GM12878 (cell line): ENCODE data around the gene MYH9. TPM values are rescaled to one million over a fixed set of nuclear protein-coding genes. Genes with fewer than 3 reads are reported as not detected.

Experiments used
- ATAC-seq: fragments of 200-7000 bp; cut with Tn5 transposase; 3 replicates; pipeline ENCODE4 v1.9.1; 2020; ENCODE audit warnings: mild to moderate bottlenecking, moderate library complexity
- BruUV-seq: library from RNA; stranded (reverse); fragments of 400-500 nt; replicated peaks from 2 replicates; lab custom pipeline; 2021; lab: Mats Ljungman, UMichigan
- CTCF ChIA-PET: fragments of 300-600 bp; sonication (Branson Sonifier 250); formaldehyde crosslinking; extraction: SDS; loops from one replicate; lab custom pipeline; 2021; ENCODE audit warnings: inconsistent platforms; lab: Yijun Ruan, JAX
- POLR2A ChIA-PET: fragments of 350-600 bp; formaldehyde crosslinking; extraction: SDS; loops from one replicate; lab custom pipeline; 2021; ENCODE audit warnings: inconsistent platforms; lab: Charles Lee
- RAD21 ChIA-PET: fragments of 300-600 bp; sonication (Branson Sonifier 250); formaldehyde crosslinking; loops from one replicate; lab custom pipeline; 2023; ENCODE audit warnings: antibody characterized with exemption; ENCODE audit not compliant: unreplicated experiment; lab: Charles Lee
- SMC1A ChIA-PET: fragments of 300-600 bp; sonication (Branson Sonifier 250); formaldehyde crosslinking; loops from one replicate; lab custom pipeline; 2023; ENCODE audit not compliant: unreplicated experiment, uncharacterized antibody; lab: Charles Lee
- DNase-seq: peaks from one replicate; pipeline ENCODE4 v3.0.0-alpha.2; 2011; ENCODE audit warnings: low read depth, low spot score
- FAIRE-seq: peaks from 3 replicates; lab custom pipeline; 2011; peaks lifted over from hg19 to GRCh38; lab: Jason Lieb, UNC
- H2AFZ ChIP-seq: 2 replicates; pipeline ENCODE4 v1.6.0; 2011; ENCODE audit warnings: low read depth, low read length, control low read depth; ENCODE audit not compliant: control insufficient read depth
- H3K27ac ChIP-seq: 2 replicates; pipeline ENCODE4 v1.5.1; 2011; ENCODE audit warnings: control low read depth; ENCODE audit not compliant: control insufficient read depth, insufficient read depth
- H3K27me3 ChIP-seq, 2 experiments: replicated peaks in 1 of 2; 2 replicates each; pipeline versions ENCODE4 v1.6.0 to v1.6.1; 2011; ENCODE audit warnings: low read length in 1 of 2; ENCODE audit not compliant: control insufficient read depth in 2 of 2, insufficient read depth in 2 of 2
- H3K36me3 ChIP-seq, 2 experiments: 2 replicates each; pipeline ENCODE4 v1.5.1; 2011; ENCODE audit warnings: low read length in 1 of 2; ENCODE audit not compliant: control insufficient read depth in 2 of 2, insufficient read depth in 2 of 2
- H3K4me1 ChIP-seq: 2 replicates; pipeline ENCODE4 v1.6.1; 2011; ENCODE audit warnings: mild to moderate bottlenecking, low read length, moderate library complexity, mixed read lengths; ENCODE audit not compliant: control insufficient read depth, insufficient read depth
- H3K4me2 ChIP-seq: 2 replicates; pipeline ENCODE4 v1.6.0; 2011; ENCODE audit warnings: control low read depth; ENCODE audit not compliant: control insufficient read depth, insufficient read depth
- H3K4me3 ChIP-seq: fragments of 200-600 bp; sonication (generic); 2 replicates; pipeline ENCODE4 v1.5.1; 2016
- H3K79me2 ChIP-seq: 2 replicates; pipeline ENCODE4 v1.6.0; 2011; ENCODE audit warnings: low read length; ENCODE audit not compliant: control insufficient read depth, insufficient read depth
- H3K9ac ChIP-seq: 2 replicates; pipeline ENCODE4 v1.8.0; 2011; ENCODE audit warnings: low read length, control low read depth, mixed read lengths; ENCODE audit not compliant: control insufficient read depth, insufficient read depth
- H3K9me3 ChIP-seq: replicated peaks from 3 replicates; pipeline ENCODE4 v1.5.1; 2011; ENCODE audit warnings: mild to moderate bottlenecking, low read length; ENCODE audit not compliant: control insufficient read depth, insufficient read depth
- H4K20me1 ChIP-seq: 2 replicates; pipeline ENCODE4 v1.6.0; 2011; ENCODE audit not compliant: control insufficient read depth, insufficient read depth
- ATF2 ChIP-seq: IDR thresholded peaks from 2 replicates; pipeline ENCODE4 v1.6.1; 2012; ENCODE audit warnings: low read length, inconsistent platforms
- ATF3 ChIP-seq: IDR thresholded peaks from 2 replicates; pipeline ENCODE4 v1.6.1; 2011; ENCODE audit warnings: low read depth, mild to moderate bottlenecking, low read length, moderate library complexity, borderline replicate concordance; ENCODE audit errors: extremely low read depth
- BRCA1 ChIP-seq: IDR thresholded peaks from 2 replicates; pipeline ENCODE4 v1.6.1; 2011; ENCODE audit warnings: low read depth, low read length, improper control_type of control experiment
- ELK1 ChIP-seq: IDR thresholded peaks from 2 replicates; pipeline ENCODE4 v1.6.1; 2012; ENCODE audit warnings: low read depth, low read length, improper control_type of control experiment
- FOXK2 ChIP-seq: fragments of 450-650 bp; IDR thresholded peaks from 2 replicates; pipeline ENCODE4 v1.6.1; 2017; ENCODE audit warnings: mild to moderate bottlenecking, moderate library complexity
- HDGF ChIP-seq: fragments of 450-650 bp; IDR thresholded peaks from 2 replicates; pipeline ENCODE4 v1.6.1; 2016; ENCODE audit warnings: antibody characterized with exemption
- MEF2B ChIP-seq: fragments of 450-650 bp; IDR thresholded peaks from 2 replicates; pipeline ENCODE4 v1.6.1; 2018; ENCODE audit warnings: mild to moderate bottlenecking, moderate library complexity; ENCODE audit not compliant: partially characterized antibody, poor library complexity, severe bottlenecking
- MYB ChIP-seq: fragments of 150-350 bp; IDR thresholded peaks from 2 replicates; pipeline ENCODE4 v1.6.1; 2014; ENCODE audit warnings: mild to moderate bottlenecking, low read depth, low read length, borderline replicate concordance
- NFYB ChIP-seq: IDR thresholded peaks from 2 replicates; pipeline ENCODE4 v1.6.1; 2011; ENCODE audit warnings: low read depth, mild to moderate bottlenecking, low read length, improper control_type of control experiment, moderate library complexity; ENCODE audit not compliant: insufficient read depth
- NR2F1 ChIP-seq: fragments of 450-650 bp; conservative IDR thresholded peaks from 2 replicates; pipeline ENCODE4 v1.6.1; 2017; ENCODE audit warnings: mild to moderate bottlenecking
- SP1 ChIP-seq: IDR thresholded peaks from one replicate; pipeline ENCODE4 v1.6.1; 2011; ENCODE audit warnings: low read depth, low read length
- ZNF622 ChIP-seq: fragments of 450-650 bp; IDR thresholded peaks from 2 replicates; pipeline ENCODE4 v1.6.1; 2017; ENCODE audit warnings: mild to moderate bottlenecking, inconsistent platforms
- WGBS: methylation state at CpG from one replicate; pipeline ENCODE4 v1.1.6; 2016; ENCODE audit warnings: low lambda C conversion rate; ENCODE audit not compliant: insufficient replicate concordance, insufficient coverage; ENCODE audit errors: missing lambda C conversion rate; 5-methylcytosine and 5-hydroxymethylcytosine counted together
- in situ Hi-C: fragments of 300-500 bp; cut with MboI; formaldehyde crosslinking; loops from 9 replicates; pipeline ENCODE4 v1.14.3; 2018; ENCODE audit warnings: mixed read lengths
- intact Hi-C: fragments of 100-400 bp; cut with micrococcal nuclease; formaldehyde crosslinking; loops from one replicate; pipeline ENCODE4 v1.14.2; 2022; ENCODE audit not compliant: unreplicated experiment
- polyA plus RNA-seq, 11 experiments: library from polyadenylated mRNA; depleted of rRNA in 4 of 11; unstranded in 6 of 11; stranded (reverse) in 5 of 11; fragments of >200 nt; fragmentation: Nextera tagmentation in 4 of 11; fragmentation: Illumina TruSeq in 1 of 11; extraction: Ambion mirVana in 4 of 11; extraction: Trizol in 1 of 11; gene quantifications; 1 replicate in 1 of 11; 2 replicates in 10 of 11; pipeline versions ENCODE4 v1.2.1 to v1.2.3, GENCODE V29; 2011 to 2016; ENCODE audit warnings: inconsistent platforms in 2 of 11, missing spikeins in 2 of 11, low read depth in 1 of 11
- total RNA-seq, 4 experiments: library from RNA; depleted of rRNA in 3 of 4; stranded (reverse); fragments of >200 nt in 3 of 4; fragmentation: Illumina TruSeq in 1 of 4; extraction: Trizol in 1 of 4; gene quantifications; 2 replicates each; pipeline versions ENCODE4 v1.2.1 to v1.2.3, GENCODE V29; 2013 to 2021

MYH9 gene
- total and polyA plus RNA-seq, 10 of the 15 experiments (the other 5 are each of a cell fraction or from before 2014, with no cell fraction given), result 5.1 to 525 (median 145) TPM

- H3K9me3 ChIP-seq, result no peaks in the 10 kb centered on the region
- no peak overlapping the region for H3K27ac ChIP-seq
These were observed 139.8 kb downstream of the MYH9 start for GRCh38 chr22:36247955-36248354.

More at GRCh38 chr22:36247955-36248354, 139.8 kb downstream of the MYH9 start:
- ATAC-seq (no peak), FAIRE-seq (no peak), DNase-seq (no peak)
- BruUV-seq, result no TSS peak
- CTCF ChIA-PET, result interaction anchor here (13.2 kb wide), 1 partner anchor 8 kb away, joined by 153 read pairs; the partner anchor contains the start of gene APOL2
- SMC1A ChIA-PET, result interaction anchor here (9.8 kb wide), 1 partner anchor 11 kb away, joined by 165 read pairs; the partner anchor contains the start of gene APOL2
- RAD21 ChIA-PET, result interaction anchor here (12.0 kb wide), 1 partner anchor 9 kb away, joined by 100 read pairs; the partner anchor contains the start of gene APOL2
- H3K9ac ChIP-seq, result no peak overlapping the region
- whole genome bisulfite sequencing, result 69% methylated on average over 5 of the region's 5 CpGs
- intact Hi-C loops, result no loop called here
- in situ Hi-C loops, result no loop called here
- H4K20me1 ChIP-seq, result no peaks in the 10 kb centered on the region
- no peaks in the 10 kb centered on the region for H3K27me3 ChIP-seq
- H2AFZ ChIP-seq, result no peak overlapping the region
- TF ChIP-seq ATF2, result no peak
- TF ChIP-seq SP1, result no peak
- TF ChIP-seq ATF3, result no peak
- no peak for TF ChIP-seq FOXK2
- TF ChIP-seq HDGF, result no peak
- no peak for TF ChIP-seq NR2F1
- no peak for TF ChIP-seq MEF2B
- no peak for TF ChIP-seq NFYB
- TF ChIP-seq ZNF622, result no peak
- TF ChIP-seq ELK1, result no peak
- no peak for TF ChIP-seq MYB
- TF ChIP-seq BRCA1, result no peak
- POLR2A ChIA-PET, result interaction anchor here (0.7 to 1.5 kb wide), 2 partner anchors 9 to 195 kb away, joined by 3 to 5 read pairs; partner anchors contain the start of gene APOL2
- H3K79me2 ChIP-seq, result peaks cover 5% of the 10 kb centered on the region
- H3K4me3 ChIP-seq, result no peak overlapping the region
- H3K4me1 ChIP-seq, result peaks cover 30% of the 10 kb centered on the region
- H3K4me2 ChIP-seq, result no peak overlapping the region
- no peaks in the 10 kb centered on the region for H3K36me3 ChIP-seq
